ENCODE measurements around the gene MRPS31.

The MRPS31 gene

DNA sequence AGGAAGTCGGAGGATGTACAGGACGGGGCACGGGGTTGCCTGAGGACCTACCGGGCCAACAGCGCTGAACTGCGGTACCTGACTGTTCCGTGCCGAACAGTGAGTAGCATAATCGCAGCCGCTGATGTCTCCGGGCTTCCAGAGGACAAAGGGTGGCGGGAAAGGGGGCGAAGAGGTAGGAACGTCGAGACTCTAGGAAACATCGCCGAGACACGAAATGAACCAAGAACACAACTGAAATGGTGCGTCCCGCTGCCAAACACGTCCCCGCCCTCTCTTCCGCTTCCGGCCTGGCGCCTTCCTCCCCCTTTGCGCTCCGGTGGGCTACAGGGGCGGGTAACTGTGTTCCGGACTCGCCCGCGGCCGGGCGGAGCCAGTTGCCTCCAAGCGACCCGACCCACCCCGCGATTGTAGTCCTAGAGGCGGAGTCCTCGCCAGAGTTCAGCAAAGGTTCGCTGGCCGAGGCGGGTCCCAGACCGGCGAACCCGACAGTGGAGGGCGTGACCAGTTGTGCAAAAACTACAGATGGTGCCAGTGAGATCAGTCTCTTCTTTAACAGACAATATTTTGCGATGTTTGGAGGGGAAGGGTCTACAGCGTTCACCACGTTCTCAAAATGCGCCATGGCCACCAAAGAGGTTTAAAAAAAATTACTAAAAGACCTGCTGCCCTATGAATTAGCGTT lies at the start of gene MRPS31:
Gene MRPS31, minus strand, starts transcription at position 257 of the 685 bp plus-strand sequence. Its CDS starts 54 bp downstream, at position 203.
- DNase-seq (ENCODE audit: low read depth): peak; percentile 87

GRCh38 chr13:40819797-40820315 lies 48.9 kb upstream of the MRPS31 start:
- DNase-seq (ENCODE audit: low read depth): no peak

DNA sequence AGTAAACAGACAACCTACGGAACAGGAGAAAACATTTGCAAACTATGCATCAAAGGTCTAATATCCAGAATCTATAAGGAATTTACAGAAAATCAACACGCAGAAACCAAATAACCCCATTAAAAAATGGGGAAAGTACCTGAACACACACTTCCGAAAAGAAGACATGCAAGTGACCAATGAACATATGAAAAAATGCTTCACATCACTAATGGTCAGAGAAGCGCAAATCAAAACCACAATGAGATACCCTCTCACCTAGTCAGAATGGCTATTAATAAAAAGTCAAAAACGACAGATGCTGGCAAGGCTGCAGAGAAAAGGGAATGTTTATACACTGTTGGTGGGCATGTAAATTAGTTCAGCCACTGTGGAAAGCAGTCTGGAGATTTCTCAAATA lies 47.9 kb upstream of the MRPS31 start:
- no peak for DNase-seq (ENCODE audit: low read depth)

DNA sequence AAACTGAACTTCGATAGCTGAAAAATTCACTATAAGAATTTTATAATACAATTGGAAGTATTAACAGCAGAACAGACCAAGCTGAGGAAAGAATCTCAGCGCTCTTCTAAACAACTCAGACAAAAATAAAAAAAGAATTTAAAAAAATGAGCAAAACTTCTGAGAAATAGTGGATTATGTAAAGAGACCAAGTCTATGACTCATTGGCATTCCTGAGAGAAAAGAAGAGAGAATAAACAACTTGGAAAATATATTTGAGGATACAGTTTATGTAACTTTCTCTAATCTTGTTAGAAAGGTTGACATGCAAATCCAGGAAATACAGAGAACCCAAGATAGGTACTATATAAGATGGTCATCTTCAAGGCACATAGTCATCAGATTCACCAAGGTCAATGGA lies 43.8 kb upstream of the MRPS31 start:
- DNase-seq (ENCODE audit: low read depth): no peak

DNA sequence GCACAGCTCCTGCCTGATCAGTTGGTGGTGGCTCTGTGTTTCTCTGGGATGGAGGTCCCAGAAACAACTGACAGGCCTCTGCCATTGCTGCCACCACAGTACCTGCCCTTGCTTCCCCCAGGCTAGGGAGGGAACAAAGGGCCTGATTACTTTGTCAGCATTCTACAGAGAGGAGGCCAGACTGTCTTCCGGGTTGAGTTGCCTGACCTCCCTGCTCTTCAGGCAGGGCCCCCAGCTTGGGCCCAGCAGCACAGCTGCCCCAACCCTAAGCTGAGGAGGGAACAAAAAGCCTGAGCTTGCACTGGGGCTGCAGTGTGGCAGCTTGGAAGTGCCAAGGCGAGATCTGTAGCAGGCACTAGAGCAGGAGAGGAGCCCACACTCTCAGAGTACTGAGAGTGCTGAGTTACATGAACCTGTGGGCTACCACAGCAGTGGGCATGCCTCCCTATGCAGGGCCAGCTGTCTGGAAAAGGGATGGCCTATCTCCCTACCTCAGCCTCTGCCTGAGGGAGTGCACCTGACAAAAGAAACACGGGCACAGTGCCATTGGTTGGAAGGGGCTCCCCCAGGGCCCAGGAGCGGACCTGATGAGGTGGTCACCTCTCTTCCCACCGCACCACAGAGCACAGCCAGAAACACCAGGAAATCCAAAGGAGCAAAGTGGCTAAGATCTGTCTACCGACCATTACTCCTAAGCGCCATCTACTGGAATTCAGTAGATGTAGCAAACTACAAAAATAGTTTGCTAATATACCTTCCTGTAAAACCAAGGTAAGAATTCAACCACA lies 42.9 kb upstream of the MRPS31 start:
- no peak for DNase-seq (ENCODE audit: low read depth)

- DNase-seq (ENCODE audit: low read depth): no peak
Observed at GRCh38 chr13:40812724-40813445, 41.9 kb upstream of the MRPS31 start.

- DNase-seq (ENCODE audit: low read depth): no peak
Observed at GRCh38 chr13:40812102-40812501, 41.1 kb upstream of the MRPS31 start.

DNA sequence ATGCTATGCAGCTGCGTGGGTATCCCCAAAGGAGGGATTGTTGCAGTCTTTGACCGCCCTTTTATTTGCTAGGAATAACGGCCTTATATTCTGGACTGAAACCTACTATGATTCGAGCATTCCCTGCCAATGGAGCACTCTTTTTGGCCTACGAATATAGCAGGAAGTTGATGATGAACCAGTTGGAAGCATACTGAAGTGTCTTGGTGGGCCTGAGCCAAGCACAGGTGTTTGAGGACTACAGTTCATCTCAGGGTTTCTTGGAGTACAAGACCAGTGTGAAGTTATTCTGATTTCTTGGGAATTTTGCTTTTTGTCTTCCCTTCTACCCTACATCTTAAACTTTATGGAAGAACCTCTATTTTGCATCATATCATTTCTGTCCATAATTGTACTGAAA lies 38.5 kb upstream of the MRPS31 start:
- no peak for DNase-seq (ENCODE audit: low read depth)

DNA sequence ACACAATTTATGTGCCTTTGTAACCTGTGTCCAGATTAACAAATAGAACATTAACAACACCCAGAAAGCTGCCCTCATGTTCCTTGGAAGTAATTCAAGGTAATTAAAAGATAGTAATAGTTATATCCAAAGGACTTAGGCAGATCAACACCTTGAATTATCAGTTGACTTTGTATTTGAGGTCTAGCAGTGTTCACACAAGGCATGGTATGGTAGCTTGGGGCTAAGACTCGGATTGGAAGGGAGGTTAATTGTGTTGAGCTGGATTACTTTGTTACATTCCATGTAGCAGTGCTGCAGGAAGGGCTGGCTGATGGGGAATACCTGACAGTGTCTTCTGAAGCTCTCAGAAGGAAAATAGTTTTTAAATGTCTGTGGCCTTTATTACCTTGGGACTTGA lies 35.3 kb upstream of the MRPS31 start:
- DNase-seq (ENCODE audit: low read depth): no peak

DNA sequence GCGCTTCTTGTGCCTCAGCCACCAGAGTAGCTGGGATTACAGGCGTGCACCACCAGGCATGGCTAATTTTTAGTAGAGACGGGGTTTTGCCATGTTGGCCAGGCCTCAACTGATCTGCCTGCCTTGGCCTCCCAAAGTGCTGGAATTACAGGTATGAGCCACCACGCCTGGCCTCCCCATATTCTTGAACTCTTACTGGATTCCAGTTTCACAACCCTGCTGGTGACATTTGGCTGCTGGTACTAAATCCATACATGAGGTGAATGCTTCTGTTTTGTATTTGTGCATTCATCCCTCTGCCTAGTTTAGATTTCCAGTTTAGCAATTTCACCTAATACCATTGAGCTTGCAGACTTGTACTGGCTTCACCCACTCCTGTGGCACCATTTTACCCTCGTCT lies 32.3 kb upstream of the MRPS31 start:
- DNase-seq (ENCODE audit: low read depth): no peak

DNA sequence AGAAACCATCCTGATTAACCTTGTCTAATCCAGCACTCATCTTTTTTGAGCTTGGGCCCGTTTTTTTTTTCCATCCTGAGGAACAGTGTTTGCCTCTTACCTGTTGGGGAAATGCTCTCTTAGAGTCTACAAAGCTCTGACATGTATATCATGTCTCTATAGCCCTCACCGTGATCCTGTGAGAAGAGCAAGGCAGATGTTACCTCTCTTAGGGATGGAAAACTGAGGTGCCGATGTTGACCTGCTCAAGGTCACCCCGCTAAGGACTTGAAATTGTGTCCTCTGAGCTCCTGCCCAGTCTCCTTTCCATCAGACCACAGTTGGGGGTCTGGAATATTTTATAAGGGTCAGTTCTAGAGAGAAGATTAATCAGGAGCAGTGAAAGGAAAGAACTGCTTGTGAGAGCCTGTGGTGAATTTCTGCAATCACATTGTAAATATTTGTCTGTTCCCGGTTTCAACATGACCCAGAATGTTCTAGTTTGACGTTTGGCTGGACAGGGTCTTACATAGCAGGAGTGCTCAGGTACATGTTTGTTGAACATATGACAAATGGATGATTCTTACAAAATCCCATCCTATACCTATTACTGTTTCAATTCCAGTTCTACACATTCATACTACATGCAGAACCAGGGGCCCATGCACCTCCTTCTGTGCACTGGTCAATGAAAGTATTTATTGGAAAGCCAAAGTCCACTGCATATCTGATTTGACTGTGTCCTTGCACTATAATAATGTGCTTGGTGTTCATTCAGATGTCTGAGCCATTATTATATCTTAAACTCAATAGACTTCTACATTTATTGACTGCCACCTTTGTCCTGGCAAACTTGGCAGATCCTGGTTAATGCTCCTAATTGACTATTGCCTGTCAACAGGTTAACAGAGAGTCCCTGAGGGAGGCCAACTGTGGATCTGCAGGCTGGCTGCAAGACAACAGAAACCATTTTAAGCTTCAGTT lies 30.5 kb upstream of the MRPS31 start:
- no peak for DNase-seq (ENCODE audit: low read depth)

DNA sequence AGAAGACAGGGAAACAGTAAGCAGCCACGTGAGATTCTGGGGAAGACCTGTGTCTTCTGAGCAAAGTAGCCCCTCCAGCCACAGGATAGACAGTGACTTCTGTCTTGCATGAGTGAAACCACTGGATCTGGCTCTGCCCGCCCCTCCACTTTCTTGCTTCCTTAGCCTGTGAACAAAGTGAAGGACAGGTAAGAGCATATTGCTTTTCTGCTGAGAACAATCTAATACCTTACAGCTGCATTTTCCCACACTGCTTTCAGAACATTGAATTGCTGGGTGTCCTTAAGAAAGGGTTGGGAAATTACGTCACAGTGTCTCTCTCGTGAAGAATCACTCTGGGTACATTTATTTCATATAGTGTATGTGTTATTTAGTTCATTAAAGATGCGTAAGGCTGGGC lies 29.6 kb upstream of the MRPS31 start:
- no peak for DNase-seq (ENCODE audit: low read depth)

DNA sequence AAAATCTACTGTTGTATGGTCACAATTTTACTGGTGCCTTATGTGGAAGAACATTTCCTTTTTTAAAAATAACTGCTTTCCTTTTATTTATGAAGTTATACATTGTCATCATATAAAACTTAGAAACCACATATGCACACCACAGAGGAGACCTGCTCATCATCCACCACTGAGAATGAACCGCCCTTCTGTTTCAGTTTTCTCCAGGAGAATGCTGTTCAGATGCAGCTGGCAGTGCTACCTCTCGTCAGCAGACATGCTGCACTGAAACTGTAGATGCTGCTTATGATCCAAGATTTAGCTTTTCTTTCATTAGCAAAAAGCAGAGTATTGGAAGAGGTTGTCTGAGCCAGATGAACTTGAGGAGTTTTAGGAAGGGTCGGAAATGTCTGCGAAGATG lies 28.5 kb upstream of the MRPS31 start:
- no peak for DNase-seq (ENCODE audit: low read depth)

DNA sequence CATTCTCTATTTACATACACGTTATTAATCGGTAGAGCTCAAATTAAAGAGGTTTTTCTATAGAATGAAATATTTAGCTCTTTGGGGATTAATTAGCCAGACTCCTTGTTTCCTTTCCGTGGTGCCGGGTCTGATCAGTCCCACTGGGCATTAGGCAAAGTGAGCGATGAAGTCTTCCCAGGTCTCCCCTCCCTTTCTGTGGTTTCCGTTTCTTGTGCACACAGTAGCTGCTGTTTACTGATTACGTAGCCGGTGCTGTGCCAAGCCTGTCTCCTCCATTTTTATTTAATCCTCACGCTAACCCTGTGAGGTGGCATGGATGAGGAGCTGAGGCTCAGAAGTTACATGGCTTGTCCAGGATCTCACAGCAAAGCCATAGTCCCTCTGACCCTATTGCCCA lies 27.4 kb upstream of the MRPS31 start:
- no peak for DNase-seq (ENCODE audit: low read depth)

GRCh38 chr13:40796649-40797048 lies 25.7 kb upstream of the MRPS31 start:
- no peak for DNase-seq (ENCODE audit: low read depth)

GRCh38 chr13:40794414-40795368 lies 23.7 kb upstream of the MRPS31 start:
- no peak for DNase-seq (ENCODE audit: low read depth)

DNA sequence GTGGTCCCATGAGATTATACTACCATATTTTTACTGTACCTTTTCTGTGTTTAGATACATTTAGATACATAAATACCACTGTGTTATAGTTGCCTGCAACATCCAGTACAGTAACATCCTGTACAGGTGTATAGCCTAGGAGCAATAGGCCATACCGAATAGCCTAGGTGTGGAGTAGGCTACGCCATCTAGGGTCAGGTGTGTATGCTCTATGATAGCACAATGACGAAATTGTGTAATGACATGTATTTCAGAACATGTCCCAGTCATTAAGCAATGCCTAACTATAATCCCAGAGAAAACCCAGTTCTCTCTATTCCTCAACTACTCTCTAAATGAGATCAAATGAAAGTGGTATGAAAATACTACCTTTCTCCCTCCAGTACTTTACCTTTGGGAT lies 22.3 kb upstream of the MRPS31 start:
- no peak for DNase-seq (ENCODE audit: low read depth)

GRCh38 chr13:40792284-40793051 lies 21.5 kb upstream of the MRPS31 start:
- no peak for DNase-seq (ENCODE audit: low read depth)

GRCh38 chr13:40790154-40790616 lies 19.2 kb upstream of the MRPS31 start:
- no peak for DNase-seq (ENCODE audit: low read depth)
